Epithelial cell of prostate (primary cell): ENCODE measurements around the gene HLA-DQA2.
"Not testable (repeated sequence)": the region's sequence is repeated elsewhere in the genome, so short reads cannot be mapped to it uniquely, and the experiment has no call there.

Experiments
- DNase-seq: peaks from one replicate; pipeline ENCODE4 v3.0.0-alpha.2; 2011; ENCODE audit warnings: low read depth, low spot score
- H3K27ac ChIP-seq: fragments of 450-650 bp; 2 replicates; pipeline ENCODE4 v1.5.1; 2017; ENCODE audit warnings: mild to moderate bottlenecking

Gene HLA-DQA2

DNA sequence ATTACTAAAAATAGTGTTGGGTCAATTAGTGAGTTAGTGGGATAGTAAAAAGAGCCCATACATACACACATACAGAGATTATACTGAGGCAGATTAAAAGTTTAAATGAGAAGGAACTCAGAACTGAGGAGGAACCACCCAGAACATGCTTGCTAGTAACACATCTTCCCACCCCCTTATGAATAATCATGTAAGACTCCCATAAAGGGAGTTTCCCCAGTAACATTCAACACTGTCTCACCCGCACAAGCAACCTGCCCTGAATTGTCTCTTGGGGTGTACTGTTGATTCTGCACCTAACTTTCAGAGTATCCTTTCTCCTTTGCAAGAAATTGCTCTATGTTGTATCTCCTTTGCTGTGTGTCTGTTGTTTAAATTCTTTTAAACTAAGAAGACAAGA lies 33.2 kb downstream of the HLA-DQA2 start:
- no peak for DNase-seq
- no peak overlapping the region for H3K27ac ChIP-seq

DNA sequence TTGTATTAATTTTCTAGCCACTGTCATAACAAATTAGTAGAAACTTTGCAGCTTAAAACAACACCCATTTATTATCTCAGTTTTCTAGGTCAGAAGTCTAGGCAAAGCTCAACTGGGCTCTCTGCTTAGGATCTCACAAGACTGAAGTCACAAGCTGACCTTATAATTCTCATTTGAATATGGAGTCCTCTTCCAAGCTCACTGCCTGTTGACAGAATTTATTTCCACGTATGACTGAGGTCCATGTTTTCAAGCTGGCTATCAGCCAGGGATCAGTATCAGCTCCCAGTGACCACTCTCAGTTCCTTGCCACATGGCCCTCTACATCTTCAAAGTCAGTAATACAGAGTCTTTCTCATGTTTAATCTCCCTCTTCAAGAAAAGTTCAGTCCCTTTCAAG lies 33.9 kb downstream of the HLA-DQA2 start:
- no peak overlapping the region for H3K27ac ChIP-seq
- DNase-seq = no peak

- DNase-seq = no peak
- H3K27ac ChIP-seq = no peak overlapping the region
Observed at GRCh38 chr6:32779036-32779435, 37.8 kb downstream of the HLA-DQA2 start.

DNA sequence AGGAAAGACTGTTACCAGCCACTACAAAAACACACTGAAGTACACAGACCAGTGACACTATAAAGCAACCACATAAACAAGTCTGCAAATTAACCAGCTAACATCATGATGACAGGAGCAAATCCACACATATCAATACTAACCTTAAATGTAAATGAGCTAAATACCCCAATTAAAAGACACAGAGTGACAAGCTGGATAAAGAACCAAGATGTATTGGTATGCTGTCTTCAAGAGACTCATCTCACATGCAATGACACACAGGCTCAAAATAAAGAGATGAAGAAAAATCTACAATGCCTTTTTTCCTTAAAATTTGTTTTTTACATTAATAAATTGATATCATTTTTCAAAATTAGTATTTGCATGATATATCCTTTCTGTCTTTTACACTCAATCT lies 41.7 kb downstream of the HLA-DQA2 start:
- not testable (repeated sequence) for DNase-seq, H3K27ac ChIP-seq

GRCh38 chr6:32785781-32786533 lies 44.8 kb downstream of the HLA-DQA2 start:
- no peak overlapping the region for H3K27ac ChIP-seq
- DNase-seq = no peak

DNA sequence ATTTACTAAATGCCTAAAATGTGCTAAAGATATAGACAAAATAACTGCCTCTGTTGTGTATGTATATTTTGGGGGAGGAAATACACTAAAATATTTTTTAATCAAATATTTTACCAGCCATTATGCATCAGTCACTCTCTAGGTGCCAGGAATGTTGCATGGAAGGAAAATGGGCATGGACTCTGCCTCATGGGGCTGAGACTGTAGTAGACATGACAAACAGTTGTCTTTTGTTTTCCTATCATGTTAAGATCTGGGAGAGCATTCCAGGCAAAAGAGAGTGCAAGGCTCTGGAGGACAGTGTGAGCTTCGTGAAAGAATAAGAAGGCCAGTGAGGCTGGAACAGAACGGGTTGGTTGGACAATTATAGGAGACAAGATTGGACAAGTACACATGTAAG lies 49.1 kb downstream of the HLA-DQA2 start:
- no peak for DNase-seq
- peak overlapping the region; percentile 5 for H3K27ac ChIP-seq

GRCh38 chr6:32792901-32793435 lies 51.8 kb downstream of the HLA-DQA2 start:
- no peak overlapping the region for H3K27ac ChIP-seq
- no peak for DNase-seq

- no peak for DNase-seq
- no peak overlapping the region for H3K27ac ChIP-seq
Observed at GRCh38 chr6:32794510-32794909, 53.3 kb downstream of the HLA-DQA2 start.
